CD4-positive, alpha-beta T cell treated with Interleukin-6 for 4 hours (primary cell): ENCODE data around the gene RNF141.

Experiments
- DNase-seq: peaks from one replicate; pipeline ENCODE4 v3.0.0-alpha.2; 2020; ENCODE audit warnings: mixed read lengths

Gene RNF141

DNA sequence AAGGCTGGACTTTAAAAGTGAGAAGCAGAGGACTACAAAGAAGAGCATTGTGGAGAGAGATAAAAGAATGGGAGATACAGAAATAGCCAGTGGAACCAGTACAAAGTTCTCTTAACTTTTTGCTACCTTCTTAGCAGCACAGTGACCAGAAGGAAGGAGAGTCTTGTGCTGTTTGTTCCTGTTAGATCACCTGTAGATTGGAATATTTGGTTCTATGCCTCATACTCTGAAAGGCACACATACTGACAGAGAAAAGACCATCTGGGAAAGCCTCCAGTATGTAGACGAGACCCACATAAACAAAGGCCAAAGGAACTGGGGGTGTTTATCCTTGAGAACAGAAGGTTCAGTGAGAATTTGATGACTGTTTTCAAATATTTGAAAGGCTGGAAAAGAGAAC is 18.7 kb downstream of the RNF141 start:
- DNase-seq = no peak

DNA sequence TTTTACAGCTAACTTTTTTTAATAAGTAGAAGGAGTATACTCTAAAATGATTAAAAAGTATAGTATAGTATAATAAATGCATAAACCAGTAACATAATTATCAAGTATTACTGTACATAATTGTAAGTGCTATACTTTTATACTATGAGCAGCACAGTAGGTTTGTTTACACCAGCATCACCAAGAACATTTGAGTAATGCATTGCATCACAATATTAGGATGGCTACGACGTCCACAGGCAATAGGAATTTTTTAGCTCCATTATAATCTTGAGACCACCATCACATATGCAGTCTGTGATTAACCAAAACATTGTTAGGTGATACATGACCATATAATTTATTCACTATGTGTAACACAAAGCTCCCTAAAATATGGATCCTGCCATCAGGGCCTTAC is 20.4 kb downstream of the RNF141 start:
- DNase-seq = no peak

- no peak for DNase-seq
Measured at GRCh38 chr11:10519630-10520029, 21.4 kb downstream of the RNF141 start.

DNA sequence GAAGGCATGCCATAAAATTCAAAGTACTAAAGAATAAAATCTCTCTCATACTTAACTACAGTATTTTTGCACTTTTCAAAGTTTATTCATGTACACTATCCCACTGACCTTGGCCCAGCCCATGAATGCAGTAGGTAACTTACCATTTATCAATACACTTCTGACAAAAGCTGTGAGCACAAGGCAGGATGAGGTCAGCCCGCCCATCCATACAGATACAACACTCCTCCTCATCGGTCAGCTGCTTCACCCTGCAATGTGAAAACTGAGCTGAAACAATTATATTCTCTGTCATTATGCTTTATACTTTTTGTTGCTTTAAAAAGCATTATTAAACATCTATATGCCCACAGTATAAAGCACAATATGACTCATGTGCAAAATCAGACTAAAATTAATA is 22.1 kb downstream of the RNF141 start:
- no peak for DNase-seq

DNA sequence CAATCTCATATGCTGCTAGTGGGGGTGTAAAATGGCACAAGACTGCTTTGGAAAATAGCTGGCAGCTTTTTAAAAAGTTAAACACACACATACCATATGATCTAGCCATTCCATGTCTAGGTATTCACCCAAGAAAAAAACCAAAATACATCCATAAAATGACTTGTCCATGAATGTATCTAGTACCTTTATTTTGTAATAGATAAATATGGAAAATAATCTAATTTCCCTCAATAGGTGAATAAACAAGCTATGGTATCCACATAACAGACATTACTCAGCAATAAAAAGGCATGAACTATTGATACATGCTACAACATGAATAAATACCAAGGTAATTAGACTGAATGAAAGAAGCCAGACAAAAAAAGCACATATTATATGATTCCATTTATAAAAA is 22.9 kb downstream of the RNF141 start:
- no peak for DNase-seq

DNA sequence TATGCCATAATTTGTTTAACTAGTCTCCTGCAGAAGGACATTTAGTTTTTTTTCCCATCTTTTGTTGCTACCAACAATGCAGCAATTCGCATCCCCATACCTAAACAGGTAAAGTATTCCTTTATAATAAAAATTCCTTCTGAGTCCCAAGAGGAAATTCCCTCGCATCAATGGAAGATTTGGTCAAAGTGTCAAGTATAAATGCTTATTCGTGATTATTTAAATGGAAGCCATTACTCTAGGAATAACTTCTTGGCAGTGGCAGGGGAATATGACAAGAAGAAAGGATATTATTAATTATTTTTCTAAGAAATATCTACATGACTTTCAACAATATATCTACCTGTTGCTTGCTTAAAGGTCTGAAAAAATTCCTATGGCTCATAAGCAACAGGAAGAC is 25.6 kb downstream of the RNF141 start:
- no peak for DNase-seq

- DNase-seq = no peak
Measured at GRCh38 chr11:10514709-10515108, 26.3 kb downstream of the RNF141 start.

- no peak for DNase-seq
Measured at GRCh38 chr11:10514202-10514601, 26.8 kb downstream of the RNF141 start.

- DNase-seq = no peak
Measured at GRCh38 chr11:10511181-10511621, 29.8 kb downstream of the RNF141 start.

GRCh38 chr11:10506008-10506370 is 35.0 kb downstream of the RNF141 start:
- no peak for DNase-seq

- DNase-seq = no peak
Measured at GRCh38 chr11:10505278-10506007, 35.5 kb downstream of the RNF141 start.

DNA sequence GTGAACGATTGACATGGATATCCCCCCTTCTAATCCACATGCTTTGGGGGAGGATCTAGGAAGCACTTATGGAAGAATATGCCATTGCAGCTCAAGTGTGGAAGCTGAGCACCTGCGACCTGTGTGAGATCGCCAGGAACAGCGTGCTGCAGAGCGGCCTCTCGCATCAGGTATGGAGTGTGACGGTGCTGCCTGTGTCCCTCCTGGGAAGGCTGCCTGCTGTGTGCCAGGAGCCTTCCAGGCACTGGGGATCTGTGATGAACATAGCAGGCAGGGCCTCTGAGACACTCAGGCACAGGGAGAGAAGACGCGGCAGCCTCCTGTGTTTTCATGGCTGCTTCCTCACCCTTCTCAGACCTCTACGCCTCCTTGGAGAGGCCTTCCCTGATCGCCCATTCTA is 36.5 kb downstream of the RNF141 start:
- DNase-seq = no peak

- DNase-seq = no peak
Measured at GRCh38 chr11:10503777-10504480, 37.1 kb downstream of the RNF141 start.

DNA sequence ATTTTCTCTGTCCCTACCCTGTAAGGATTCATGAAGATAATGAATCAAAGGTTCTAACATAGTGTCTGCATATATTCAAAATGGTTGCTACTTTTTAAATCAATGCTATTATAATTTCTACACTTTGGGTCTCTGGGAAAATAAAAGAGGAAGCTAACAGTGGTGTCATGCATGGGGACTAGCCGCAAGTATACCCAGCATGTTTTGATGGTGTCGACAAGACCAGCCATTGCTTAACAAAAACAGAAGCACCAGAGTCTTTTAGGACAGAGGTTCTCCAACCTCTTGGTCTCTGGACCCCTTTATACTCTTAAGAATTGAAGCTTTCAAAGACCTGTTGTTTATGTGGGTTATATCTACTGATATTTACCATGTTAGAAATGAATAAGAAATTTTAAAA is 37.8 kb downstream of the RNF141 start:
- no peak for DNase-seq

GRCh38 chr11:10502770-10503169 is 38.2 kb downstream of the RNF141 start:
- DNase-seq = no peak

- no peak for DNase-seq
Measured at GRCh38 chr11:10502065-10502680, 38.8 kb downstream of the RNF141 start.

DNA sequence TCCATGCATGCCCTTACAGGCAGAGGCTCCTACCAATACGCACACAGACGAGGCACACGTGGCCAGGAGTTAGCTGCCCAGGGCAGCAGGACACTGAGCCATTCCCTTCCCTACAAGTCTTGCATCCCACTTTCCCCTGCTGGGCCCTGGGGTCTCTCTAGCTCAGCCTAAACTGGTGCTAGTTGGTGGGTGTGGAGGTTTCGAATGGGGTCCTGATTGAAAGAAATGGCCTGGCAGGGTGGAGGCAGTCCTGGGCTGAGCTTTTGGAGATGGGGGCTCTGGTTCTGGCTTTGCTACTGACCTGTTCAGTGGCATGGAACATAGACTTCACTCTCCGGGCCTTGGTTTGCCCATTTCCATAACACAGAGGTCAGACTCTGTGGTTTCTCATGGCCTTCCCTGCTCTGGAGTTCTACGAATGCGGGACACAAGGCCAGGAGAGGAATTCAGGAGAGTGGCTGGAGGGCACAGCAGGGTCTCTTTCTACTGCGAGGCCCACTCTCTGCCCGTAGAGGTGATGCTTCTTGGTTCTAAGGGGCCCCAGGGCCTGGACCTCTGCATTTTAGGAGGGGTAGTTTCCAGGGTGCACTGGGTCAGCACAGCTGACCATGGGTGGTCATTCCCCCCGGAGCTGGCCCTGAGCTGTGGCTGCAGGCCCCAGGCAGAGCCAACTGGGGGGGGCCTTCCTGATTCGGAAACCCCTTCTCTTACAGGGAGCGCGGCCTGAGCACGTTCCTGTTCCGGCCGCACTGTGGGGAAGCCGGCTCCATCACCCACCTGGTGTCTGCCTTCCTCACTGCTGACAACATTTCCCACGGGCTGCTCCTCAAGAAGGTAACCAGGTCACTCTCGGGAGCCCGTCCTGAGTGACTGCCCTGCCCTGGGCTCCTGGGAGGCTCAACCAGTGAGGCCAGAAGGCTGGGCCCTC is 40.0 kb downstream of the RNF141 start:
- DNase-seq = no peak

DNA sequence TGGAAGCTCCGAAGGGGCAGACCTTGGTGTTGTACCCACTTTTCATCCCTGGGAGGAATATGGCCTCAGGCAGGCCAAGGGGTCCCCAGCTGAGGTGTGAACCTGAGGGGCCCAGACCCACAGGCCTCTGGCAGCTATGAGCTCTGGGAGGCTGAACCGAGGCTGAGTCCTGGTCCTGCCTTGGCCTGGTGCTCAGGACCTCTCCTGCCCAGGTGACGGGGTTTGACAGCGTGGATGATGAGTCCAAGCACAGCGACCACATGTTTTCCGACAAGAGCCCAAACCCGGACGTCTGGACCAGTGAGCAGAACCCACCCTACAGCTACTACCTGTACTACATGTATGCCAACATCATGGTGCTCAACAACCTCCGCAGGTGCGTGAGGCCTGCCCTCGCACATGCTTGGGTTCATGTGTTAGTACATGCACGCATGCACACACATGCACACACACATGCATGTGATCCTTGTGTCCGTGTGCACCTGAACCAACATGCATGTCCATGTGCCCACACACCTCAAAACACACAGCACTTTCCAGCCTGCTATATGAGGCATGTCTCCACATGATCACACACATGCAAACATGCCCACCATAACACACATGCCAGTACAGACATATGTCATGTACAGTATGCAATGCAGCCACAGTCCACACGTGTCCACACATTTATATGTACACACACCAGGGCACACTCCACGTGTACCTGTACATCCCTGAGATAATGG is 40.9 kb downstream of the RNF141 start:
- DNase-seq = no peak

DNA sequence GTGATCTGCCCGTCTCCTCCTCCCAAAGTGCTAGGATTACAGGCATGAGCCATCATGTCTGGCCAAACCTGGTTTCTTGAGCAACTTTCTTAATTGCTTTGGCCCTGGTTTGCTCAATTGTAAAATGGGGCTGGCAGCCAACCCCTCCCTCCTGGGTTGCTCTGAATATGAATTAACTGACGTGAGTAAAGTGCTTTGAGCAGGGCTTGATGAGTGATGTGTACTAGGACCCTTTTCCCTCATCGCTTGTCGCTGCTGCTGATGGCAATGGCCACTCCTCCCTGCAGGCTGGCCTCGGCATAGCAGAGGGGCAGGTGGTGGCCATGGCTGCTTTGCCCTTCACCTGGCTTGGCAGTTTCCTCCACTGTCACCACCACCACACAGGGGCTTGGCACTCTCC is 41.5 kb downstream of the RNF141 start:
- no peak for DNase-seq

DNA sequence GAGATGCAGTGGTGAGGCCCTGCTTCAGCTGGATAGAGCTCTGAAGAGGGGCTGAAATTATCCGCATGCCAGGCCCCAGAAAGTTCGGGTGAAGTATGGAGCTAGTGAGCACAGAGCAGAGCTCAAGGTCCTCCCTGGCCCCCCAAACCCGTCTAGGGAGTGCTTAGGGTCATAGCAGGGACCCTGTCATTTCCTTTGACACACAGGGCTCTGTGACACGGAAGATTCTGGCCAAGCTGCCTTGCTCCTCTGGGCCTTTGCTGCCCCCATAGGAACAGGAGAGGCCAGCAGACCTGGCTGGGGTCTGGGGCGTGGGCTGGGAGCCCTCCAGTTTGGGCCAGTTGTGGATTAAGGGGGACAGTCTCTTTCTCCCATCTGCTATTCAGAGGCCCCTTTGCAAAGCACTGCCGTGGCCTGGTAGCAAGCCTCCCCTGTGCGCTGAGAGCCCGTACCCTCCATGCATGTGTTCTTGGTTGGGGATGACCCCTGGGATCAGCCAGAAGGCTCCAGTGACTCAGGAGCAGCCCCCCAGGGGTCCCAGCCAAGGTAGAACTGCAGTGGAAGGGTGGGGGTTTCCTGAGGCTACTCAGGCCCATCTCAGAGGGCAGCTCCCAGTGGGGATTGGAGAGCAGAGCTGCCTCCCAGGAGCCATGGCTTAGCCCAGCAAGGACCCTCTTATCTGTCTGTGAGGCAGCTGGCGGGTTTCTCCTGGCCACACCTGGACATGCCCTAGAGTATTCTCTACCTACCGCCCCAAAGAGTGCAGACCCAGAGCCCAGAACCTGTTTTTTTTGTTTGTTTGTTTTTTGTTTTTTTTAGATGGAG is 42.3 kb downstream of the RNF141 start:
- DNase-seq = no peak

DNA sequence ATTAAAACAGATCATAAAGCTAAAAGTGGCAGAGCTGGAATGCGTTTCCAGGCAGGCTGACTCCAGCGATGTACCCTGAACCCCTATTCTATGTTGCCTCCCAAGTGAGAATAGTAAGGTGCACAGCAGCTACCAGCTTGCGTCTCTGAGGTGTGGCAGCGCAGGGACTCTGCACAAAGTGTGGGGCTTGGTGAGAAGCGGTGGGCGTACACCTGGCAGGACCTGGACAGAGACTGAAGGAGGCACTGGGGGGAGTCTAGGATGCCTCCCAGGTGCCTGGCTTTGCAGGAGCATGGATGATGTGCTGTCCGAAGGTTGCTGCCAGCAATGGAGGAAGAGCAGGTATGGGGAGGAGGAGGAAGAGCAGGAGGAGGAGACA is 43.0 kb downstream of the RNF141 start:
- no peak for DNase-seq
